GM21447 (cell line): ENCODE measurements around the gene SIPA1L3.

Source experiments
- ATAC-seq: cut with Tn5 transposase; IDR thresholded peaks from one replicate; pipeline ENCODE4 v1.9.1; 2021; ENCODE audit not compliant: unreplicated experiment

The SIPA1L3 gene

DNA sequence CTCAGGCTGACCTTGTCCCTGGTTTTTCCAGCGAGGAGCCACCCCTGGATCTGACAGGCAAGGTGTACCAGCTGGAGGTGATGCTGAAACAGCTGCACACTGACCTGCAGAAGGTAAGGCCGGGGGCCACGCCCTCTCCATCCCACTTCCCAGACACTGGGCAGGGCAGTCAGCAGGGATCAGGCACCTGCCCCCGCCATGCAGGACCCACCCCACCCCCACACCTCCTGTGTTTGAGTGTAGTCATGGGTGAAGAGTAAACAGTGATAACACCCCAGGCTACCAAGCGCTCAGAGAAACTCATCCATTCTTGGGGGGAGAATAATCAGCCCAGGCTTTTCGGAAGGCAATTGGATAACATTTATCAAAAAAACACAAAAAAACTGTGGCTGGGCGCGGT, 297.1 kb downstream of the SIPA1L3 start:
- ATAC-seq = no peak

DNA sequence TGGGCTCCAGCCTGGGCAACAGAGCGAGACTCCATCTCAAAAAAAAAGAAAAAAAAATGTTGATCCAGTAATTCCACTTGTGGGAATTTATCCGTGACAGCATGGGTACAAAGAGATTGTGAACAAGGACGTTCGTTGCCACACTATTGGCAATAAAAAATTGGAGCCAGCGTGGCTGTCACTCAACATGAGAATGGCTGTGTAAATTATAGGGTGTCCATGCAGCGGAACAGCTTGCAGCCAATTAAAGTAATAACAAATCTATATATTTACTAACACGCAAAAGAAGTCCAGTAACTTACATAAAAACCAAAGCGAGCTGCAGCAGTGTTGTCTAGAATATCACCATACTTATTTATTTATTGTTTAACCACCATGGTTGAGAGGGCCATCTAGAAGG, 297.7 kb downstream of the SIPA1L3 start:
- ATAC-seq = no peak

DNA sequence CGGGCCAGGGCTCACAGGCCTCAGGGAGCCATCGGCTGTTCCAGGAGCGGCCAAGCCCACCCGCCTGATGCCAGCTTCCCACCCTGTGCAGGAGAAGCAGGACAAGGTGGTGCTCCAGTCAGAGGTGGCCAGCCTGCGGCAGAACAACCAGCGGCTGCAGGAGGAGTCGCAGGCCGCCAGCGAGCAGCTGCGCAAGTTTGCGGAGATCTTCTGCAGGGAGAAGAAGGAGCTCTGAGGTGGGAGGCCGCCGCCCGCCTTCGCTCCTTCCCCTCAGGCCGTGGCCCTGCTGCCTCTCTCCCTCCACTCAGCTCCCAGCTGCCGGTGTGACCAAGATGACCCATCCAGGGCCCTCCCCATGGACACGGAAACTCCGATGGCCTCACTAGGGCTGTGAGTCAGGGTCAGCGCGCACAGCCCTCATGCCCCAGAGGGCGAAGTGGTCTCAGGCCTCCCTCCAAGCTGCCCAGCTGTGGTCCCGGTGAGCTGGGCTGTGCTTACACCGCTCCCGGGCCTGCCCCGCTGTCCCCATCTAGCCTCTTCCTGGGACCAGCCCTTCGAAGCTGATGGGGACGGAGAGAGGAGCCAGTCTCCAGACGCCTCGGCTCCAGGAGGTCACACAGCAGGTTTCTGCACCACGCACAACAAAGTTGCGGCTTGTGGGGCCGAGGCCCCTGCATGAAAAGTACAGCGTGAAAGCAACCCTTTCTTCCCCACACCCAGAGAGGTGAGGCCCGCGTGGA, 299.2 kb downstream of the SIPA1L3 start:
- no peak for ATAC-seq

DNA sequence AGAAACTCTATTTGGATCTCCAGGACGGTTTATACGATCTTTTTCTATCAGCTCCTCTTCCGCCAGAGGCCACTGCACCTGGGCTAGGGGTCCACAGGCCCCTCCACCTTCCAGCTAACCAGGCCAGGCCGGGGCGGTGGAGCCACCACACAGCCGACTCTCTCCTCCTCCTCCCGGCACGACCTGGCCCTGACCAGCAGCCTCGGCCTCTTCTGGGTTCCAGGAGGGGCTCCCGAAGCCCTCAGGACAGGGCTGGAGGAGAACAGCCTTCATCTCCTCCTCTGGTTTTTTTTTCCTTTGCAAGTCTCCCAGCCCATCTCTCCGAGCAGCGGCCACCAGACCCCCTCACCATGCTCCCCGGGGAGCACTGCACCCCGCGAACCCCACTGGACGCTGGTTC, 299.9 kb downstream of the SIPA1L3 start:
- ATAC-seq = no peak

DNA sequence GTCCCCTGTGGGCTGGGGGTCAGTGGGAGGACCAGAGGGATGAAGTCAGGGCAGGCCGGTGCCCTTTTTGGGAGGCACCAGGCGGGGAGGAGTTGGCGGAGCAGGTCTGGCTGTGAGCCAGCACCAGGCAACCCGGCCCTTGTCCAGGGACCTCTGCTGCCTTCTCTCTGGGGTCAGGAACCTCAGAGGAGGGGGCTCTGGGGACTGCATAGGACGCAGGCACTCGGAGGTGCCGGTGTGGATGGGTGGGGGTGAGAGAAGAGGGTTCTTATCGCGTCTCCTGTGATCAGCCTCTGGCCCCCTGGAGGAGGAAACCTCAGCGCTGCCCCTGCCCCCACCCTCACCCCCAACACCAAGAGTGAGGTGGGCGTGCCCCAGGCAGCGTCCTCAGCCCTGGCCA, 300.5 kb downstream of the SIPA1L3 start:
- no peak for ATAC-seq

DNA sequence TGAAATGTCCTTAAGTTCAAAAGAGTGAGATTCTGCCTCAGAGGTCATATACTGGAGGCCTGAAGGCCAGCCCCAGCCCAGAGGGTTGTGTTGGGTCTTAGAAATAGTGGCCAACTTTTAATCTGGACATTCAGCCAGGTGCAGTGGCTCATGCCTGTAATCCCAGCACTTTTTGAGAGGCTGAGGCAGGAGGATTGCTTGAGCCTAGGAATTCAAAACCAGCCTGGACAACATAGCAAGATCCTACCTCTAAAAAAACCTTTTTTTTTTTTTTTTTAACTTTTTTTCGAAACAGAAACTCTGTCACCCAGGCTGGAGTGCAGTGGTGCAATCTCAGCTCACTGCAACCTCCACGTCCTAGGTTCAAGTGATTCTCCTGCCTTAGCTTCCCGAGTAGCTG, 301.6 kb downstream of the SIPA1L3 start:
- no peak for ATAC-seq

DNA sequence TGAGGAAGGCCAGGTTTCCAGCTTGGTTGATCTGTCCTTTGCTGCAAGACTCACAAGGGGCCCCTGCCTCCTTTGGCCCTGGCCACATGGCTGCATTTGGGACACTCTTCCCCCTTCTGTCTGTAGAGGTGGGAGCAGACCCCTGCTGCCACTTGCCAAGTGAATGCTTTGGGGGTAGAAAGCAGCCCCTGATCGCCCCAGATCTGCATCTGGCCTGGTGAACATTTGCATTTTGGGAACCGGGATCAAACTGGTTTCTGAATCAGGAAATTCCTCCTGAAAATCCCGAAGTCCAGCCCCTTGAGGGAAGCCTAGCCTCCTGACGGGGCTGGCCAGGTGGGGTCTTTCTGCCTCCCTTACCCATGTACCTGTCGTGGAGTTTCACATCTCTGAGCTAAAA, 302.1 kb downstream of the SIPA1L3 start:
- no peak for ATAC-seq

DNA sequence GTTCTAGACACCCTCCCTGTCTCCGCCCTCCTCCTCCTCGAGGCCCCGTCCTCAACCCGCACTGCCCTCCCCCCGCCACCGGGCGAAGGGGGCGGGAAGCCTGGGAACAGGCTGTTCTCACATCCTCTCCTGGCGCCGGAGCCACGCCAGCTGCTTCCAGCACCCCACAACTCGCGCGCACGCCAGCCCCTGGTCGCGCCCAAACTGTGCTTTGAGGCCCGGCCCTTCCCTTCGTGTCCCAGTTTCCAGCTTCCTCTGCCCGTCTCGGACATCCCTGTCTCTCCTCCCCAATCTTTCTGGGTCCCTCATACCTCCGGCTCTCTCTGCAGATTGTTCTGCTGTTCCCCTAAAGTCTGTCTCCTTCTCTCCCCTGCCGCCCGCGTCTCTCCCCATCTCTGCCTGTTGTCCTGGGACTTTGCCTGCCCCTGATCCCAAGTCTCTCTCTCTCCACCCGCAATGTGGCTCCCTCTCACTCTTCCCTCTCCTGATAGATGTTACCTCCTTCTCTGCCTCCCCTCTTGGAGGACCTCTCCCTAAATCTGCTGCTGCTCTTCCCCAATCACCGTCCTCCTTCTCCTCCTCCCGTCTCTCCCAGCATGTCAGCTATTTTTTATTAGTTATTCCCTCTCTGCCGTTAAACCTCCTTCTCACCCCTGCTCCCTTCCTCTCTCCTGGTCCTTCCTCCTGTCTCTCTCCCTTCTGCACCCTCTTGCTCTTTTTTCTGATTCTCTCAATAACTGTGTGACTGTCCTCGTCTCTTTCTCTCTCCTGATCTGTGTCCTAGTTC, 302.9 kb downstream of the SIPA1L3 start:
- ATAC-seq = no peak

DNA sequence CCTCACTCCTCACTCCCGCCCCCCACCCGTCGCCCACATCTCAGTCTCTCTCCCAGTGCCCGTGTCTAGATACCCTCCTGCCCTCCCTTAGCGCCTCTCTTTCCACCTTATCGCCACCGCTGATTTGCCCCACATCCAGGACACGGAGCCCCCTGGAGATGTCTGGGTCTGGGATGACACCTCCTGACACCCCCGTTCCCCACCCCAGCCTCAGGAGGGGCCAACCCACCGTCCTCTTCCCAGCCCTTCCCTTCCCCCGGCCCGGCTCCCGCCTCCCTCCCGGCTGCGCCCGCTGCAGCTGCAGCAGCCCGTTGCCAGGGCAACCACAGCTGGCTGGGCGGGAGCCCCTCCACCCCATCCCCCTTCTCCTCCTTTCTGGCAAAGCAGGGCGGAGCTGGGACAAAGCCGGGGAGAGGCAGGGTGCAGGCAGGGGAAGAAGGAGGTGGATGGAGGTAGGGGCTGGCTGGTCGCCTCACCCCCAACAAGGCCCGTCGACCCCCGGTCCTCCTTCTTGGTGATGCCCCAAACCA, 303.5 kb downstream of the SIPA1L3 start:
- ATAC-seq = no peak

DNA sequence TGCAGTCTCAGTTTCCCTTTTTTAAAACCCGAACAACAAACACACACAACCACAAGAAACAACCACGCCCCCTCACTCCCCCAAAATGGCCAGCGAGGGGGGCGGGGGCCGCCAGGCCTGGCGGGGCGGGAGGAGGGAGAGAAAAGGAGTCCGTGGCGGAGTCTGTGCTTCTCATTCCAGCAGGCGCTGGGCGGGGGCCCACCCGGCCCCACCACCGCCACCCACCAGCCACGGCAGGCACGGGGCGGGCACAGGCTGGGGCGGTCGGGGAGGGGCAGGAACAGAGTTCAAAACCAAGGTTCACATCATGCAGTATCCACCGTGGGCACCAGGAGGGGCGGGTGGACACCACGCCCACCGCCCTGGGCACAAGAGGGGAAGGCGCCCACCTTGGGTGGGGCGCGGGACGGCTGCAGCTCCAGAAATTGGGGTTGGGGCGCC, 304.2 kb downstream of the SIPA1L3 start:
- no peak for ATAC-seq

DNA sequence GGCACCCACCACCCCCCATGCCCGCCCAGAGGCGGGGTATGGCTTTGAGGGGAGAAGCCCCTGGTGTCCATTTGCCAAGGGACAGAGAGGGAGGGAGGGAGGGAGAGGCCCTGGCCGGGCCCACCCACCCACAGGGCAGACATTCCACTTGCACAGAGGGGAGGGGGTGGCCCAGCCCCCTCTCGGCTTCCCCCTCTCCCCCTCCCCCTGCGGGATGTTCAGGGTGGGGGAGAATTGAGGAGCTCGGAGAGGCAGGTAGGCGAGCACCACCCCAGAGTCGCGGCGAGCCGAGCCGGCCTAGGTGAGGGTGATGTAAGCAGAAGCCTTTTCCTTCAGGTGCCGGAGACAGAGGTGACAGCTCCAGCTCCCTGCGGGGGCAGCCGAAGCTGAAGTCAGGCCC, 304.8 kb downstream of the SIPA1L3 start:
- ATAC-seq = no peak

DNA sequence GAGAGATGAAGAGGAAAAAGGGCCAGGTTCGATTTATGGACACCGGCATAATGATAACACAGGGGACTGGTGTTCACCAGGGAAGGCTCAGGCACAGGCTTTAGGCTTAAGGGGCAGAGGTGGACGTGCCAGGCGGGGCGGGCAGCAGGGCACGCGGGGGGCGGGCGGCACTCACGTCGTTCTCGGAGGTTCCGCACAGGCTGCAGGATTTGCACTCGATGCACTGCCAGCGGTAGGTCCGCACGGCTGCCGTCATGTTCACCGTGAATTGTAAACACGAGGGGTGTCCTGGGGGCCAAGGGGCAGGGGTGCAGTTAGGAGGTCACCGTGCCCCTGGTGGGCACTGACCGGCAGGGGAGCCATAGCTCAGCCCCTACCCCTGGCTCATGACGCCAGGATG, 306.5 kb downstream of the SIPA1L3 start:
- no peak for ATAC-seq

DNA sequence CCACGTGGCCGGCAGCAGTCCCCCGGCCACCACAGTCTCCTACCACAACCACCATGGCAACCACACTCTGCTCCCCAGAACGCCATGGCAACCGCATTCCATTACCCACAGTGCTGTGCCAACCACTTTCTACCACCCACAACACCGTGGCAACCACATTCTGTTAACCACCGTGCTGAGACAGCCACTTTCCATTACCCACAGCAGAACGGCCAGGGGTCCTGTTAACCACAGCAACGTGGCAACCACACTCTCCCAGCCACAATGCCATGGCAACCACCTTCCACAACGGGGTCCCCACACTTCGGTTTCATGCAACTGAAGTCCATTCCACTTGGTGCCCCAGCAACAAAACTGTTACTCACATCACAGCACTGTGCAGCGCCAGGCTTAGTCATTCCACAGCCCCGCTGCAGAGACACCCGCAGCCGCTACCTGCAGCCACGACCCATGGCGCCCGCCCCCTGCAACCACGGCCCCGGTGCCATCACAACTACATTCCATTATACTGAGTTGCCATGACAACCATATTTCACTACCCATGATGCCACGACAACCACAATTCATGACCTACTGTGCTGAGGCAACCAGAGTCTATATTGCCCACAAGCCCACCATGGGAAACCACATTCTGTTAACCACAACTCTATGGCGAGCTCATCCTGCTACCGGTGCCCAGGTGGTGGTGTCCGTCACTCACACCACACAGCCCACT, 307.1 kb downstream of the SIPA1L3 start:
- no peak for ATAC-seq

DNA sequence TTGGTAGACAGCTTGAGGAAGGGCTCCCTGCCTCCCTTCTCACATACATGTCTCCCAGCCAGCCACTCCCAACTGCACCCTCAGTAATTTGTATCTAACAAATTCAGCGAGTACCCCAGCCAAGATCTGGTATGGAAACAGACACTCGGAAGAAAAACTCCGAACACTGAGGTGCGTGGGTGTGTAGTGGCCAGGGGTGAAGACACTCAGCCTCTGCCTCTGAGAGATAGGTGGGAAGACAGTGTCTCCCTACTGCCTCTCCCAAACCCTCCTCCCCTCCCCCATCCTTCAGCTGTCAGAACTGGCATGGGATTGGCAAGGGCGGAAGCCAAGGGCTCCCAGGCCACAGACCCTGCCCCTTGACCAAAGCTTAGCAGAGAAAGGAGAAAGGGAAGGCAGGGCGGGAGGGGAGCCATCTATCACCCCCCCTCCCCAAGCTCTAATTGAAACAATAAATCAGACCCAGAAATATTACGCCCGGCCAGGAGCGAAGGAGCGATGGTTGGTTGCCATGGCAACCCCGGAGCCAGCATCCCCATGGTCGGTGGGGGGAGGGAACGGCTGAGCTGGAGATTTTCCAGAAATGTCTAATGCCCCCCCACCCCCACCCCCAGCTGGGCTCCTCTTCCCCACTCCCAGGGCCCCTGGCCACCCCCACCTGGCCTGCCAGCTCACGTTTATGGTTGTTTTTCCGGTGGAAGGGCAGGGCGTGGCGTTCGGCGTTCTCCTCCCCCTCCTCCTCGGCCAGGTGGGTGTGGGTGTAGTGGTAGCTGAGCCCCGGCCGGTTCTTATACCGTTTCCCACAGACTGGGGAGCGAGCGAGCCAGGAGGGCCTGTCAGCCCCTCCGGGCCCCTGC, 310.0 kb downstream of the SIPA1L3 start:
- no peak for ATAC-seq

DNA sequence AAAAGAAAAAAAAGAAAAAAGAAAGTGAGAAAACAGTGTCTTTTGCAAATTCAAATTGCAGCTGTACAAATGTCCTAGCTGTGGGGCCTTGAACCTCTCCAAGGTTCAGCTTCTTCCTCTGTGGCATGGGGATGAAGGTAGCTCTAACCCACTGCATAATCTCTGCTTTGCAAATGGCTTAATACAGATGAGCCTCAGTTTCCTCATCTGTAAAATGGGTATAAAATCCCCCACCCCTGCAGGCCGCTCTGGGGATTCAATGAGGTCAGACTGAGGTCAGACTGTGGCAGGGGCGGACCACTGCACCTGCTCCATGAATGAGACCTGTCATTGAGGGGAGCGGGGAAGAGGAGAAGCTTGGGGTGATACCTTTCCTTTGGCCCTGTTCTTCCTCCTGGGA, 311.2 kb downstream of the SIPA1L3 start:
- no peak for ATAC-seq

DNA sequence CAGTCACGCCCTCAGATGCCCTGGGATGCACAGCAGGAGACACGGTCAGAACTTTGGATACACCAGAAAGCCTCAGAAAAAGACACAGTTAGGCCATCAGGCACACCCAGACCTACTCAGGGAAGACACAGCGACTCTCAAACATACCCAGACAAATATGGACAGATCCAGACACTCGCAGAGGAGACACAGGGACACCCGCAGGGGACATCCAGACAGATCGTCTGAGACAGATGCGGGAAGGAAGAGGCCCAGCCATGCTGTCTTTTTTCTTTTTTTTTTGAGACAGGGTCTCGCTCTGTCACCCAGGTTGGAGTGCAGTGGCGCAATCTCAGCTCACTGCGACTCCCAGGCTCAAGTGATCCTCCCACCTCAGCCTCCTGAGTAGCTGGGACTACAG, 312.2 kb downstream of the SIPA1L3 start:
- ATAC-seq = no peak

DNA sequence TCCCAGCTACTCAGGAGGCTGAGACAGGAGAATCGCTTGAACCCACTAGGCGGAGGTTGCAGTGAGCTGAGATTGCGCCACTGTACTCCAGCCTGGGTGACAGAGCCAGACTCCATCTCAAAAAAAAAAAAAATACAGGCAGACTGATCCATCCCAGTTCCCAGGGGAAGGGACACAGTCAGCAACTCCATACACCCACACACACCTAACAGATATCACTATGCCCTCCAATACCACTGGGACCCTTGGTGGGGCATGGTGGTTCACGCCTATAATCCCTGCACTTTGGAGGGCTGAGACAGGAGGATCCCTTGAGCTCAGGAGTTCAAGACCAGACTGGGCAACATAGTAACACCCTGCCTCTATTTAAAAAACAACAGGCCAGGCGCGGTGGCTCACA, 314.4 kb downstream of the SIPA1L3 start:
- no peak for ATAC-seq

DNA sequence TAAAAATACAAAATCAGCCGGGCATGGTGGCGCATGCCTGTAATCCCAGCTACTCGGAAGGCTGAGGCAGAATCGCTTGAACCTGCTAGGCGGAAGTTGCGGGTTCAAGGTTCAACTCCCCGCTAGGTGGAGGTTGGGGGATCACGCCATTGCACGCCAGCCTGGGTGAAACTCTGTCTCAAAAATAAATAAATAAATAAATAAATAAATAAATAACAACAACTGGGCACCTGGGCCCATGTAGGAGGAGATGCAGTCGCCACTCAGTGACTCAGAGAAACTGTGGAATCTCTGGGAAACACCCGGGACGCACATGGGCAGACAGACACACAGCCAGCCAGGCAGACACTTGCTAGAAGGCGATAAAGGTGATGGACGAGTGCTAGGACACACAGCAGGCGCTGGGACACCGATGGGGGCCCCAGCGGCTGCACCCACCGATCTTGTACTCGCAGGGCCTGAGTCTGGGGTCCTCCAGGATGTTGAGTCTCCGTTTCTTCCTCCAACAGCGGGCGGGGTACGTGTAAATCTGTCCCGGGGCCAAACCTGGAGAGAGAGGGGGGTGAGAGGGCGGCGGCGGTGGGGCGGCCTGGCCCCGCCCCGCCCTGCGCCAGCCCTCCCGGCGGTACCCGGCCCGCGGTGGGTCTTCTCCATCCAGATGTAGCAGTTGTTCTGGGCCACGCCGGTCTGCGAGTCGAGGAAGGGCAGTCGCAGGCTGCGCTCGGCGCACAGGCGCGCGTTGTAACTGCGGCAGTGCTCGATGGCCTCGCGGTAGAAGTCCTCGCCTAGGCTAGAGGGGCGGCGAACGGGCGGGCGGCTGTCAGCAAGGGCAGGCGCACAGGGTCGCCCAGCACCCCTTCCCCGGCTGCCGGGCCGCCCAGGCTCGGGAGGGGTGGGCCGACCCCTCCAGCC, 315.2 kb downstream of the SIPA1L3 start:
- no peak for ATAC-seq

DNA sequence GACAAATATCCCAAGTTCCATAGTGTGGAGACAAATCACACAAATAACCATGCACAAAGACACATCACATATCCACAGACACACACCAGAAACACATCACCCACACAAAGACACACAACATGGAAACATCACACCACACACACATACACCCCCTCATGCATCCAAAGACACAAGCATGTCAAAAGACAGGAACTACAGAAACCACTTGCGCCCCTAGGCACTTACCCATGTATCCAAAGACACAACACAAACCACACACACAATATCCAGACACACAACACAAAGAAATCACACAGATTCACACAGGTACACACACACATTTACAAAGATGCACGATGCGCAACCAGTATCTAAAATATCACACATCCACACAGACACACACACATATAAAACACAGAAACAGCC, 316.1 kb downstream of the SIPA1L3 start:
- no peak for ATAC-seq

DNA sequence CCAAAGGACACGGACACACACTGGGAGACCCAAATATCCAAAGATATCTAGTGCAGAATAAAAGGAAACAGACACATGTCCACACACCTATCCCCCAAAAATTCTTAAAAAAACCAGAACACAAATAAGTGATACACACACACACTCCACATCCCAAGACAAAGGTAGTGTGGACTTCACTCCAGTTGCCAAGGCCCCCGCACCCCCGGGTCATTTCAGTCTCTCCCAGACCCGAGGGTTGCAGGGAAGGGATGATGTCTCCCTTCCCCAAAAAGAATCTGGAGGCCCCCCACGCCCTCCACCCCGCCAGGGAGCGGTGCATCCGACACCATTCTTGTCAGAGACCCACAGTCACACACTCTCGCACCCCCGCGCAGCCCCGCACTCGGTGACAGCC, 316.6 kb downstream of the SIPA1L3 start:
- no peak for ATAC-seq
